BJ (cell line): Measurements from ENCODE around the gene ST7. TPM values are rescaled to one million over a fixed set of nuclear protein-coding genes. Genes with fewer than 3 reads are reported as not detected.

Experiments
- CTCF ChIA-PET: fragments of 350-600 bp; formaldehyde crosslinking; extraction: SDS; loops from one replicate; lab custom pipeline; 2021; ENCODE audit warnings: antibody characterized with exemption, inconsistent platforms; lab: Yijun Ruan, JAX
- POLR2A ChIA-PET: fragments of 300-600 bp; sonication (Branson Sonifier 250); formaldehyde crosslinking; extraction: SDS; loops from one replicate; lab custom pipeline; 2021; ENCODE audit warnings: antibody characterized with exemption; lab: Charles Lee
- DNase-seq: peaks from one replicate; pipeline ENCODE4 v3.0.0-alpha.2; 2011; ENCODE audit warnings: low read depth
- H3K27me3 ChIP-seq: 2 replicates; pipeline ENCODE4 v1.6.0; 2011; ENCODE audit warnings: low read length; ENCODE audit not compliant: control insufficient read depth, insufficient read depth
- H3K36me3 ChIP-seq: 2 replicates; pipeline ENCODE4 v1.5.1; 2011; ENCODE audit warnings: low read length; ENCODE audit not compliant: control insufficient read depth, insufficient read depth
- H3K4me3 ChIP-seq: 2 replicates; pipeline ENCODE4 v1.5.1; 2011; ENCODE audit warnings: low read depth, mild to moderate bottlenecking, control low read depth, low read length
- CTCF ChIP-seq: IDR thresholded peaks from 2 replicates; pipeline ENCODE4 v1.5.1; 2011; ENCODE audit warnings: low read depth, mild to moderate bottlenecking, control low read depth, inconsistent platforms, low read length, moderate library complexity; ENCODE audit not compliant: insufficient read depth
- polyA plus RNA-seq: library from polyadenylated mRNA; depleted of rRNA; stranded (reverse); fragments of >200 nt; gene quantifications from 2 replicates; pipeline ENCODE4 v1.2.3, GENCODE V29; 2011

Gene ST7
- polyA plus RNA-seq, 1 experiment: 16.0 TPM

- ChIA-PET POLR2A (no interaction called here), CTCF (interaction anchor here (1.4 kb wide), 1 partner anchor 23 kb away, joined by 4 read pairs; no protein-coding TSS in a partner anchor)
- Histone ChIP-seq H3K4me3 (no peak overlapping the region), H3K27me3 (no peaks in the 10 kb centered on the region), H3K36me3 (peaks cover 6% of the 10 kb centered on the region; the same call in 1 of the 2 replicates)
- TF ChIP-seq CTCF: no peak
- no peak for DNase-seq
Observed at GRCh38 chr7:117190104-117190503, 236.8 kb downstream of the ST7 start.

GRCh38 chr7:117190746-117191435 lies 237.6 kb downstream of the ST7 start:
- TF ChIP-seq CTCF: no peak
- POLR2A ChIA-PET: no interaction called here
- CTCF ChIA-PET: no interaction called here
- Histone ChIP-seq H3K27me3 (no peaks in the 10 kb centered on the region), H3K36me3 (peaks cover 6% of the 10 kb centered on the region; the same call in 1 of the 2 replicates), H3K4me3 (no peak overlapping the region)
- no peak for DNase-seq

GRCh38 chr7:117192108-117192507 lies 238.8 kb downstream of the ST7 start:
- H3K27me3 ChIP-seq: no peaks in the 10 kb centered on the region
- no peak overlapping the region for H3K4me3 ChIP-seq
- DNase-seq: no peak
- ChIA-PET CTCF (no interaction called here), POLR2A (interaction anchor here (0.6 kb wide), 1 partner anchor 35 kb away, joined by 3 read pairs; no protein-coding TSS in a partner anchor)
- peaks cover 6% of the 10 kb centered on the region; the same call in 1 of the 2 replicates for H3K36me3 ChIP-seq
- no peak for TF ChIP-seq CTCF

DNA sequence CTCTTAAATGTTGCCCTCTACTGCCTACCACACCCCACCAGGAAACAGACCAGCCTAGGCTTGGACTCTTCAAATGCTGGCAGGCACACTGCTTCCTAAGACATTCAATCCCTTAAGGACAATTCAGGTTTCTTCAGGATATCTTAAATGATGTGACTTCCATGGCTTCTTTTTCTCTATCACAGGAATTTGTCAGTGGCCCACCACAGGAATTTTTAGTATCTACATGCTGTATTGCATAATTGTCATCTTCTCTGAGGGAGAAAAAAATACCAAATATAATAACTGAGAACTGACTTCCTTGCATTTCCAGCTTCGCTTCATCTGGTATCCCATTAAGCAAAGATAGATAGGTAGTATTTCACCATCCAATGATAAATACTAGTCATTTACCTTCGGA lies 240.3 kb downstream of the ST7 start:
- Histone ChIP-seq H3K4me3 (no peak overlapping the region), H3K36me3 (peaks cover 6% of the 10 kb centered on the region; the same call in 1 of the 2 replicates), H3K27me3 (no peaks in the 10 kb centered on the region)
- ChIA-PET POLR2A (no interaction called here), CTCF (interaction anchor here (1.0 kb wide), 1 partner anchor 19 kb away, joined by 3 read pairs; no protein-coding TSS in a partner anchor)
- no peak for TF ChIP-seq CTCF
- DNase-seq: no peak

GRCh38 chr7:117194445-117194844 lies 241.1 kb downstream of the ST7 start:
- Histone ChIP-seq H3K4me3 (no peak overlapping the region), H3K36me3 (peaks cover 6% of the 10 kb centered on the region; the same call in 1 of the 2 replicates), H3K27me3 (no peaks in the 10 kb centered on the region)
- ChIA-PET CTCF (no interaction called here), POLR2A (no interaction called here)
- no peak for TF ChIP-seq CTCF
- no peak for DNase-seq
